CD14-positive monocyte (primary cell): ENCODE data around the gene PLPP2. TPM values are rescaled to one million over a fixed set of nuclear protein-coding genes. Genes with fewer than 3 reads are reported as not detected.

Experiments used
- DNase-seq, 3 donors: peaks; one replicate each; pipeline ENCODE4 v3.0.0-alpha.2; 2011 to 2022
- H2AFZ ChIP-seq: 2 replicates; pipeline ENCODE4 v1.6.0; 2012; ENCODE audit warnings: mild to moderate bottlenecking, low read depth, low read length, inconsistent platforms; ENCODE audit not compliant: insufficient read depth, poor library complexity, severe bottlenecking
- H3K27ac ChIP-seq, 2 donors: 1 replicate in 1 of 2; 2 replicates in 1 of 2; pipeline ENCODE4 v1.5.1; 2012 to 2013; ENCODE audit warnings: low read length in 2 of 2, control low read depth in 1 of 2, inconsistent platforms in 1 of 2, low read depth in 1 of 2, mild to moderate bottlenecking in 1 of 2
- H3K27me3 ChIP-seq, 2 donors: one replicate each; pipeline versions ENCODE4 v1.6.0 to v1.6.1; 2011 to 2013; ENCODE audit warnings: low read length in 2 of 2; ENCODE audit not compliant: control insufficient read depth in 2 of 2, insufficient read depth in 2 of 2
- H3K36me3 ChIP-seq, 2 donors: replicated peaks in 1 of 2; 1 replicate in 1 of 2; 2 replicates in 1 of 2; pipeline versions ENCODE4 v1.5.1 to v1.6.1; 2012 to 2013; ENCODE audit warnings: low read length in 2 of 2, control low read depth in 1 of 2, inconsistent platforms in 1 of 2, mild to moderate bottlenecking in 1 of 2; ENCODE audit not compliant: insufficient read depth in 2 of 2, control insufficient read depth in 1 of 2
- H3K4me1 ChIP-seq, 2 donors: 1 replicate in 1 of 2; 2 replicates in 1 of 2; pipeline versions ENCODE4 v1.5.1 to v1.6.1; 2012 to 2013; ENCODE audit warnings: low read length in 2 of 2, control low read depth in 1 of 2, inconsistent platforms in 1 of 2, mild to moderate bottlenecking in 1 of 2, moderate library complexity in 1 of 2; ENCODE audit not compliant: insufficient read depth in 2 of 2, control insufficient read depth in 1 of 2
- H3K4me2 ChIP-seq: replicated peaks from 2 replicates; pipeline ENCODE3; 2012; ENCODE audit warnings: low read length, moderate library complexity, mild to moderate bottlenecking; ENCODE audit not compliant: poor library complexity, severe bottlenecking; ENCODE audit errors: extremely low read depth
- H3K4me3 ChIP-seq, 3 experiments: fragments of 200-600 bp in 1 of 3; sonication (generic) in 1 of 3; replicated peaks in 1 of 3; 1 replicate in 2 of 3; 2 replicates in 1 of 3; pipeline ENCODE4 v1.5.1; 2011 to 2013; ENCODE audit warnings: low read length in 3 of 3, mild to moderate bottlenecking in 3 of 3, control low read depth in 2 of 3, low read depth in 2 of 3, inconsistent platforms in 1 of 3, moderate library complexity in 1 of 3
- H3K79me2 ChIP-seq: 2 replicates; pipeline ENCODE4 v1.6.0; 2012; ENCODE audit warnings: mild to moderate bottlenecking, control low read depth, inconsistent platforms, low read length, moderate library complexity; ENCODE audit not compliant: insufficient read depth
- H3K9ac ChIP-seq: 2 replicates; pipeline ENCODE4 v1.6.0; 2017; ENCODE audit warnings: low read length, mild to moderate bottlenecking; ENCODE audit not compliant: insufficient read depth, poor library complexity, severe bottlenecking
- H3K9me3 ChIP-seq, 2 donors: replicated peaks in 1 of 2; 1 replicate in 1 of 2; 2 replicates in 1 of 2; pipeline versions ENCODE4 v1.5.1 to v1.6.1; 2012 to 2013; ENCODE audit warnings: low read length in 2 of 2, control low read depth in 1 of 2; ENCODE audit not compliant: control insufficient read depth in 1 of 2, insufficient read depth in 1 of 2
- H4K20me1 ChIP-seq: 2 replicates; pipeline ENCODE4 v1.6.0; 2012; ENCODE audit warnings: mild to moderate bottlenecking, low read length, control low read depth, moderate library complexity; ENCODE audit not compliant: insufficient read depth
- H3K27ac Mint-ChIP-seq, 7 donors: one replicate each; pipeline ENCODE4 v1.8.0; 2020; ENCODE audit warnings: mild to moderate bottlenecking in 7 of 7, mixed read lengths in 7 of 7, moderate library complexity in 6 of 7, inconsistent platforms in 2 of 7
- H3K27me3 Mint-ChIP-seq, 3 donors: one replicate each; pipeline ENCODE4 v1.8.0; 2021 to 2022; ENCODE audit warnings: low read depth in 3 of 3, mild to moderate bottlenecking in 3 of 3, mixed read lengths in 3 of 3, moderate library complexity in 3 of 3, inconsistent platforms in 1 of 3
- H3K36me3 Mint-ChIP-seq, 2 donors: one replicate each; pipeline ENCODE4 v1.8.0; 2020; ENCODE audit warnings: mixed read lengths in 2 of 2, inconsistent platforms in 1 of 2, mild to moderate bottlenecking in 1 of 2
- H3K4me1 Mint-ChIP-seq: one replicate; pipeline ENCODE4 v1.8.0; 2020; ENCODE audit warnings: mild to moderate bottlenecking, mixed read lengths
- H3K4me3 Mint-ChIP-seq, 2 donors: one replicate each; pipeline ENCODE4 v1.8.0; 2020; ENCODE audit warnings: mild to moderate bottlenecking in 2 of 2, mixed read lengths in 2 of 2, moderate library complexity in 1 of 2
- H3K9me3 Mint-ChIP-seq, 7 donors: one replicate each; pipeline ENCODE4 v1.8.0; 2020 to 2022; ENCODE audit warnings: mixed read lengths in 7 of 7, mild to moderate bottlenecking in 6 of 7, moderate library complexity in 6 of 7, inconsistent platforms in 2 of 7
- CTCF ChIP-seq: fragments of 200-600 bp; IDR thresholded peaks from one replicate; pipeline ENCODE4 v1.8.0; 2022; ENCODE audit warnings: antibody characterized with exemption, mild to moderate bottlenecking
- WGBS: methylation state at CpG from one replicate; pipeline ENCODE4 v1.1.5; 2013; ENCODE audit warnings: missing lambda C conversion rate; ENCODE audit not compliant: insufficient coverage; 5-methylcytosine and 5-hydroxymethylcytosine counted together
- intact Hi-C, 2 donors: fragments of 100-400 bp; cut with micrococcal nuclease; formaldehyde crosslinking; loops; one replicate each; pipeline versions ENCODE4 v1.15.0 to v1.15.1; 2023
- polyA plus RNA-seq, 3 donors: library from polyadenylated mRNA; depleted of rRNA in 1 of 3; unstranded in 2 of 3; stranded (reverse) in 1 of 3; fragments of 300-500 nt in 2 of 3; fragments of >200 nt in 1 of 3; fragmentation: Illumina TruSeq in 2 of 3; gene quantifications; 1 replicate in 2 of 3; 2 replicates in 1 of 3; pipeline ENCODE4 v1.2.3, GENCODE V29; 2012 to 2021

The PLPP2 gene
- polyA plus RNA-seq, 3 donors, result 0.01 TPM; not detected in 2

GRCh38 chr19:335072-335471 is 43.9 kb upstream of the PLPP2 start:
- intact Hi-C loops, result no loop called here
- no peak for DNase-seq
- Histone ChIP-seq H3K79me2 (peaks cover 60% of the 10 kb centered on the region), H3K4me1 (peaks cover 15 to 23% of the 10 kb centered on the region in 2 donors), H2AFZ (no peak overlapping the region), H3K4me3 (no peak overlapping the region), H3K27ac (no peak overlapping the region), H4K20me1 (peaks cover 71% of the 10 kb centered on the region), H3K9me3 (peaks cover 14 to 17% of the 10 kb centered on the region in 2 donors), H3K9ac (no peak overlapping the region), H3K27me3 (no peaks in the 10 kb centered on the region), H3K4me2 (no peak overlapping the region), H3K36me3 (peaks cover 38 to 50% of the 10 kb centered on the region in 2 donors)
- no peak for TF ChIP-seq CTCF
- Mint-ChIP-seq H3K36me3 (peaks cover 43 to 47% of the 10 kb centered on the region in 2 donors), H3K4me1 (peaks cover 24% of the 10 kb centered on the region), H3K27me3 (peaks cover 0 to 4% (median 0%) of the 10 kb centered on the region in 3 donors), H3K27ac (no peak overlapping the region), H3K9me3 (peaks cover 7 to 23% (median 16%) of the 10 kb centered on the region in 7 donors), H3K4me3 (no peak overlapping the region)
- 95% methylated on average over 9 of the region's 9 CpGs for WGBS

- H3K9me3 ChIP-seq, result peaks cover 19 to 22% of the 10 kb centered on the region in 2 donors
- H3K27me3 Mint-ChIP-seq, result peaks cover 0 to 4% (median 0%) of the 10 kb centered on the region in 3 donors
- H3K9me3 Mint-ChIP-seq, result peaks cover 8 to 28% (median 20%) of the 10 kb centered on the region in 7 donors
- H3K27ac ChIP-seq, result no peak overlapping the region
- H3K79me2 ChIP-seq, result peaks cover 54% of the 10 kb centered on the region
- intact Hi-C loops, result no loop called here
- peaks cover 65% of the 10 kb centered on the region for H4K20me1 ChIP-seq
- H3K4me1 ChIP-seq, result peaks cover 15 to 17% of the 10 kb centered on the region in 2 donors
- H3K4me1 Mint-ChIP-seq, result peaks cover 18% of the 10 kb centered on the region
- H3K4me3 ChIP-seq, result no peak overlapping the region
- H3K27me3 ChIP-seq, result no peaks in the 10 kb centered on the region
- peak overlapping the region in 1 of 7 donors; percentile 37 for H3K27ac Mint-ChIP-seq
- no peak overlapping the region for H3K9ac ChIP-seq
- H3K36me3 ChIP-seq, result peaks cover 44 to 56% of the 10 kb centered on the region in 2 donors
- whole genome bisulfite sequencing, result over 99% methylated on average over 18 of the region's 19 CpGs
- H2AFZ ChIP-seq, result no peak overlapping the region
- no peak for TF ChIP-seq CTCF
- peaks cover 37 to 47% of the 10 kb centered on the region in 2 donors for H3K36me3 Mint-ChIP-seq
- H3K4me3 Mint-ChIP-seq, result no peak overlapping the region
- no peak overlapping the region for H3K4me2 ChIP-seq
- DNase-seq, result no peak
Observed at GRCh38 chr19:334296-335071, 43.3 kb upstream of the PLPP2 start.
